ENCODE measurements around the gene SCCPDH. TPM values are rescaled to one million over a fixed set of nuclear protein-coding genes. Genes with fewer than 3 reads are reported as not detected.

SCCPDH gene
- total and polyA plus RNA-seq, 2 of the 13 experiments (the other 11 are each of a cell fraction or from before 2014, with no cell fraction given), result 36.7 to 62.3 TPM

- TF ChIP-seq, protein P1, sequence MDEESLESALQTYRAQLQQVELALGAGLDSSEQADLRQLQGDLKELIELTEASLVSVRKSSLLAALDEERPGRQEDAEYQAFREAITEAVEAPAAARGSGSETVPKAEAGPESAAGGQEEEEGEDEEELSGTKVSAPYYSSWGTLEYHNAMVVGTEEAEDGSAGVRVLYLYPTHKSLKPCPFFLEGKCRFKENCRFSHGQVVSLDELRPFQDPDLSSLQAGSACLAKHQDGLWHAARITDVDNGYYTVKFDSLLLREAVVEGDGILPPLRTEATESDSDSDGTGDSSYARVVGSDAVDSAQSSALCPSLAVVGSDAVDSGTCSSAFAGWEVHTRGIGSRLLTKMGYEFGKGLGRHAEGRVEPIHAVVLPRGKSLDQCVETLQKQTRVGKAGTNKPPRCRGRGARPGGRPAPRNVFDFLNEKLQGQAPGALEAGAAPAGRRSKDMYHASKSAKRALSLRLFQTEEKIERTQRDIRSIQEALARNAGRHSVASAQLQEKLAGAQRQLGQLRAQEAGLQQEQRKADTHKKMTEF (CRISPR knock-in tag; IDR thresholded peaks at IDR 0.05), result no peak
- TF ChIP-seq ARHGAP35 (CRISPR knock-in tag; IDR thresholded peaks at IDR 0.05; ENCODE audit: borderline replicate concordance), result no peak
- TF ChIP-seq ZNF800 (CRISPR knock-in tag; IDR thresholded peaks at IDR 0.05), result no peak
- no peak for TF ChIP-seq ZNF468 (CRISPR knock-in tag; IDR thresholded peaks at IDR 0.05)
- TF ChIP-seq ZNF878 (CRISPR knock-in tag; IDR thresholded peaks at IDR 0.05), result no peak
- no peak for TF ChIP-seq DR1 (CRISPR knock-in tag; IDR thresholded peaks at IDR 0.05)
- 0 out of 2 replicates have a peak, but pooled peaks have one; percentile 52 for TF ChIP-seq ZNF891 (CRISPR knock-in tag; IDR thresholded peaks at IDR 0.05)
- no peak for TF ChIP-seq NRL (CRISPR knock-in tag; IDR thresholded peaks at IDR 0.05; ENCODE audit: borderline replicate concordance)
- TF ChIP-seq CBX1 (IDR thresholded peaks at IDR 0.05; ENCODE audit: low read depth), result no peak
- no peak for TF ChIP-seq KLF6 (CRISPR knock-in tag; IDR thresholded peaks at IDR 0.05)
- TF ChIP-seq MXD1 (CRISPR knock-in tag; IDR thresholded peaks at IDR 0.05), result no peak
- TF ChIP-seq MIXL1 (CRISPR knock-in tag; IDR thresholded peaks at IDR 0.05), result no peak
- TF ChIP-seq, protein P2, sequence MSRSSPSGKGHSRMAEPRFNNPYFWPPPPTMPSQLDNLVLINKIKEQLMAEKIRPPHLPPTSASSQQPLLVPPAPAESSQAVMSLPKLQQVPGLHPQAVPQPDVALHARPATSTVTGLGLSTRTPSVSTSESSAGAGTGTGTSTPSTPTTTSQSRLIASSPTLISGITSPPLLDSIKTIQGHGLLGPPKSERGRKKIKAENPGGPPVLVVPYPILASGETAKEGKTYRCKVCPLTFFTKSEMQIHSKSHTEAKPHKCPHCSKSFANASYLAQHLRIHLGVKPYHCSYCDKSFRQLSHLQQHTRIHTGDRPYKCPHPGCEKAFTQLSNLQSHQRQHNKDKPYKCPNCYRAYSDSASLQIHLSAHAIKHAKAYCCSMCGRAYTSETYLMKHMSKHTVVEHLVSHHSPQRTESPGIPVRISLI (CRISPR knock-in tag; IDR thresholded peaks at IDR 0.05; ENCODE audit: borderline replicate concordance), result peak; percentile 31; the same call in 1 of the 2 replicates
- peak; percentile 77; the same call in 1 of the 2 replicates for TF ChIP-seq ZNF543 (CRISPR knock-in tag; IDR thresholded peaks at IDR 0.05)
- no peak for TF ChIP-seq MAZ (IDR thresholded peaks at IDR 0.05; ENCODE audit: borderline replicate concordance, low read depth, low read length)
- TF ChIP-seq MAZ (CRISPR knock-in tag; IDR thresholded peaks at IDR 0.05; ENCODE audit: low read depth), result 0 out of 2 replicates have a peak, but pooled peaks have one; percentile 21
- no peak for TF ChIP-seq TOE1 (CRISPR knock-in tag; IDR thresholded peaks at IDR 0.05)
- TF ChIP-seq MTF1 (CRISPR knock-in tag; IDR thresholded peaks at IDR 0.05), result no peak
- TF ChIP-seq SNAPC5 (CRISPR knock-in tag; IDR thresholded peaks at IDR 0.05; ENCODE audit: borderline replicate concordance), result no peak
- TF ChIP-seq SMC3 (IDR thresholded peaks at IDR 0.05; ENCODE audit: low read length), result peak; percentile 87
- TF ChIP-seq ZNF605 (CRISPR knock-in tag; IDR thresholded peaks at IDR 0.05), result 0 out of 2 replicates have a peak, but pooled peaks have one; percentile 10
- TF ChIP-seq DNMT3B (CRISPR knock-in tag; conservative IDR thresholded peaks at IDR 0.05), result no peak
- TF ChIP-seq YY1 (IDR thresholded peaks at IDR 0.05; ENCODE audit: insufficient read depth, insufficient replicate concordance, low read depth, low read length), result no peak
- TF ChIP-seq EED (CRISPR knock-in tag; IDR thresholded peaks at IDR 0.05), result no peak
- TF ChIP-seq SNRNP70 (IDR thresholded peaks at IDR 0.05; ENCODE audit: low read depth, low read length), result no peak
- no peak for TF ChIP-seq PHF20 (CRISPR knock-in tag; IDR thresholded peaks at IDR 0.05)
These were observed 34.7 kb upstream of the SCCPDH start (continued) for GRCh38 chr1:246689409-246690008.

All from HepG2 (cell line).